Bone marrow (tissue), 2 donors: Measurements from ENCODE around the gene PPOX.
A peak's percentile ranks its signal among the peaks of the same experiment; 100 is the strongest.

Source experiments
- DNase-seq, 2 donors: peaks; one replicate each; lab custom pipeline; 2025; lab: John Stamatoyannopoulos, UW

PPOX gene

GRCh38 chr1:161153682-161154337 lies 12.4 kb upstream of the PPOX start, which contains the start of gene UFC1:
UFC1 (plus strand) TSS chr1:161153978; CDS start chr1:161153998, 20 bp downstream.
- peak; percentile 51 to 89 for DNase-seq

GRCh38 chr1:161157867-161158266 lies 8.4 kb upstream of the PPOX start:
- no peak for DNase-seq

GRCh38 chr1:161158316-161159010 lies 7.8 kb upstream of the PPOX start:
- no peak for DNase-seq

- DNase-seq, result peak; percentile 82 to 87
Observed at GRCh38 chr1:161159087-161159912, 6.9 kb upstream of the PPOX start, which contains the start of gene USP21. USP21 (plus strand) TSS chr1:161159500; CDS start chr1:161160641, 1,141 bp downstream.

GRCh38 chr1:161159913-161160243 lies 6.3 kb upstream of the PPOX start:
- no peak for DNase-seq

- no peak for DNase-seq
Observed at GRCh38 chr1:161160671-161161145, 5.5 kb upstream of the PPOX start.

GRCh38 chr1:161161652-161162051 lies 4.6 kb upstream of the PPOX start:
- no peak for DNase-seq

GRCh38 chr1:161162052-161162451 lies 4.2 kb upstream of the PPOX start:
- DNase-seq, result no peak

- no peak for DNase-seq
Observed at GRCh38 chr1:161162806-161163205, 3.4 kb upstream of the PPOX start.

GRCh38 chr1:161163793-161164192 lies 2.4 kb upstream of the PPOX start:
- DNase-seq, result no peak

- no peak for DNase-seq
Observed at GRCh38 chr1:161164901-161165610, 1.2 kb upstream of the PPOX start.

GRCh38 chr1:161166669-161167548 lies 683 bp downstream of the PPOX start:
- no peak for DNase-seq

GRCh38 chr1:161168906-161169305 lies 2.7 kb downstream of the PPOX start:
- DNase-seq, result no peak

- no peak for DNase-seq
Observed at GRCh38 chr1:161171191-161171590, 5.0 kb downstream of the PPOX start.

- DNase-seq, result no peak
Observed at GRCh38 chr1:161171696-161172095, 5.5 kb downstream of the PPOX start.

- DNase-seq, result no peak
Observed at GRCh38 chr1:161172349-161172748, 6.1 kb downstream of the PPOX start.

GRCh38 chr1:161172776-161173376 lies 6.7 kb downstream of the PPOX start:
- DNase-seq, result no peak

- no peak for DNase-seq
Observed at GRCh38 chr1:161173711-161174110, 7.5 kb downstream of the PPOX start.

GRCh38 chr1:161174911-161175310 lies 8.7 kb downstream of the PPOX start:
- DNase-seq, result no peak

- DNase-seq, result no peak
Observed at GRCh38 chr1:161175771-161176453, 9.7 kb downstream of the PPOX start.
